ENCODE data around the gene TSHZ2.

The TSHZ2 gene

DNA sequence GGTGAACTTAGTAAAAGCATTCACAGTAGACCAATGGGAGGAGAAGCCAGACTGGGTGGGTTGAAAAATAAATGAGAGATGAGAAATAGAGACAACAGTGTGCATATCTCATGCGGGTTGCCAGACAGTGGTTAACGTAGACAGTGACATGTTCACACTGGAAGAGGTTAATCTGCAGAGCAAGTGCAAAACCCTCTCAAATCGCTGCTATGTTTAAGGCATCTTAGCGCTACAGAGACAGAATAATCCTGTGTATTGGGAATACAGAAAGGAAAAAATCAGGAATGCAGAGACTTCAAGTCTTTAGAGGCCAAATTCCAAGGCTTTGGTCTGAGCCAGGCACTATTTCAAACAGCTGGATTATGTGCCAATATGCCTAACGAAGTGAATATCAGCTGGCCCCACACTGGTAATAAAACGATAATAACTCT is 107.1 kb downstream of the TSHZ2 start:
- TF ChIP-seq, protein P1, sequence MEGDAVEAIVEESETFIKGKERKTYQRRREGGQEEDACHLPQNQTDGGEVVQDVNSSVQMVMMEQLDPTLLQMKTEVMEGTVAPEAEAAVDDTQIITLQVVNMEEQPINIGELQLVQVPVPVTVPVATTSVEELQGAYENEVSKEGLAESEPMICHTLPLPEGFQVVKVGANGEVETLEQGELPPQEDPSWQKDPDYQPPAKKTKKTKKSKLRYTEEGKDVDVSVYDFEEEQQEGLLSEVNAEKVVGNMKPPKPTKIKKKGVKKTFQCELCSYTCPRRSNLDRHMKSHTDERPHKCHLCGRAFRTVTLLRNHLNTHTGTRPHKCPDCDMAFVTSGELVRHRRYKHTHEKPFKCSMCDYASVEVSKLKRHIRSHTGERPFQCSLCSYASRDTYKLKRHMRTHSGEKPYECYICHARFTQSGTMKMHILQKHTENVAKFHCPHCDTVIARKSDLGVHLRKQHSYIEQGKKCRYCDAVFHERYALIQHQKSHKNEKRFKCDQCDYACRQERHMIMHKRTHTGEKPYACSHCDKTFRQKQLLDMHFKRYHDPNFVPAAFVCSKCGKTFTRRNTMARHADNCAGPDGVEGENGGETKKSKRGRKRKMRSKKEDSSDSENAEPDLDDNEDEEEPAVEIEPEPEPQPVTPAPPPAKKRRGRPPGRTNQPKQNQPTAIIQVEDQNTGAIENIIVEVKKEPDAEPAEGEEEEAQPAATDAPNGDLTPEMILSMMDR (IDR thresholded peaks at IDR 0.05): no peak

DNA sequence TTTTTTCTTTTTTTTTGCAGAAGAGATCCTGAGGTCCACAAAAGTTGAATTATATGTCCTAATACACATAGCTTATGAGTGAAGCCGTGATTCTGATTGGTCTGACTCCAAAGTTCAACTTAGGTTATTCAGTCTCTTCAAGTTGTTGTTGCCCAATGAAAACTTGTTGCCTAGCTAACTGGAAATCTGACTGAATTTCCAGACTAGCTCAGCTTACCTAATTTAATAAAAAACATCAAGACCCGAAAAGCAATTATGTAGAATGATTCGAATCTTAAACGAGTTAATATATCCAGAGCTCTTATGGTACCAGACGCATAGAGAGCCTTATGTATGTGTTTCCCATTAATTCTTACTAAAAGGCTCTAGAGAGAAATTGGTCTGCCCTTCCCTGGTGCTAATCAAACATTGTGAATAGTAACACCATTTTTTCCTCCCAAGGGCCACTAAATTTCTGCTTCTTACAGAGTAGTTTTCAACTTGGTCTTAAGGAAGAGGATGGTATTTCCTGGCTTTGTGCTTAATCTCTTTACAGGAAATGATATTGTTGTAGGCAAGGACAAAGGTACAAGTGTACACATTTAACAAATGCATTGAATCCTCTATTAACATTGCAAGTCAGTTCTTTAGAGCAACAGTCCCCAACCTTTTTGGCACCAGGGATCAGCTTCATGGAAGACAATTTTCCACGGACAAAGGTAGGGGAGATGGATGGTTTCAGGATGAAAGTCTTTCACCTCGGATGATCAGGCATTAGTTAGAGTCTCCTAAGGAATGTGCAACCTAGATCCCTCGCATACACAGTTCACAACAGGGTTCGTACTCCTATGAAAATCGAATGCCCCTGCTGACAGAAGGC is 107.9 kb downstream of the TSHZ2 start:
- TF ChIP-seq, protein P1 (IDR thresholded peaks at IDR 0.05): no peak

DNA sequence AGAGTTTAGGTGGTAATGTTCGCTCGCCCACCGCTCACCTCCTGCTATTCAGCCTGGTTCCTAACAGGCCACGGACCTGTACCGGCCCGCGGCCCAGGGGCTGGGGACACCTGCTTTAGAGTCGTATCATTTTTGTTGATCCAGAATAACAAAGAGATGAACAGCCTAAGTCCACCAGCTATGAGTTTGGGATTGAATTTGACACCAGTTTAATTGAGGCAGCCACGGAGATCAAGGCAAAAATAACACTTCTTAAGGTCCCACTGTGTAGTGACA is 108.5 kb downstream of the TSHZ2 start:
- TF ChIP-seq, protein P1 (IDR thresholded peaks at IDR 0.05): no peak

DNA sequence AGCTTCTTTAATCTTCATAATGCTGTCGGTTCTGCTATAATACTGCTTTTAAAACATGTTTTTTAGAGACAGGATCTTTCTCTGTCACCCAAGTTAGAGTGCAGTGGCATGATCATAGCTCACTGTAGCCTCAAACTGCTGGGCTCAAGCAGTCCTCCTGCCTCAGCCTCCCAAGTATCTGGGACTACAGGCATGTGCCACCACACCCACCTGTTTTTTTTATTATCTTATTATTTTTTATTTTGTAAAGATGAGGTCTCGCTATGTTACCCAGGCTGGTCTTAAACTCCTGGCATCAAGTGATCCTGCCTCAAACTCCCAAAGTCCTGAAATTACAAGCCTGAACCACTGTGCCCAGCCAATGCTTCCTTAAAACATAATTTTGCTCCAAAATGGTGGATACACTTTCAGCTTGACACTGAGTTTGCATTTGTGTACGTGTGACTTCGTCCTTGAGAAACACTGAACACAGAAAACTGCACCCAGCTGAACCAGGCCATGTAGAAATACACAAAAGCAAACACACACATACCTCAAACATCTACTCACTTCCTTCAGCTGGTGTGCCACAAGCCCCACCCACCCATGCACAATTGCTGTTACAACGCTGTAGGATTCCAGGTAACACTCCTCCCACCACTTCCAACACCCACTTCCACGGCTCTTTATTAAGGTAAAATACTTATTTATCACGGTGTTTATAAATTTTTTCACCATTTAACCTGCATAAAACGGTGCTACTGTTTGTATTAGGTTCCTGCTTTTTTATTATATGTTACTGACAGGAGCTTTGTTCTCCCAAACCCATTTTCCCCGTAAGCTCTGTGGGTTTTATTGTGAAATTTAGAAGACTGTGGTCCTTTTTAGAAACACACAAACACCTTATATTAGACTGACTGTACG is 109.1 kb downstream of the TSHZ2 start:
- TF ChIP-seq, protein P1 (IDR thresholded peaks at IDR 0.05): no peak

DNA sequence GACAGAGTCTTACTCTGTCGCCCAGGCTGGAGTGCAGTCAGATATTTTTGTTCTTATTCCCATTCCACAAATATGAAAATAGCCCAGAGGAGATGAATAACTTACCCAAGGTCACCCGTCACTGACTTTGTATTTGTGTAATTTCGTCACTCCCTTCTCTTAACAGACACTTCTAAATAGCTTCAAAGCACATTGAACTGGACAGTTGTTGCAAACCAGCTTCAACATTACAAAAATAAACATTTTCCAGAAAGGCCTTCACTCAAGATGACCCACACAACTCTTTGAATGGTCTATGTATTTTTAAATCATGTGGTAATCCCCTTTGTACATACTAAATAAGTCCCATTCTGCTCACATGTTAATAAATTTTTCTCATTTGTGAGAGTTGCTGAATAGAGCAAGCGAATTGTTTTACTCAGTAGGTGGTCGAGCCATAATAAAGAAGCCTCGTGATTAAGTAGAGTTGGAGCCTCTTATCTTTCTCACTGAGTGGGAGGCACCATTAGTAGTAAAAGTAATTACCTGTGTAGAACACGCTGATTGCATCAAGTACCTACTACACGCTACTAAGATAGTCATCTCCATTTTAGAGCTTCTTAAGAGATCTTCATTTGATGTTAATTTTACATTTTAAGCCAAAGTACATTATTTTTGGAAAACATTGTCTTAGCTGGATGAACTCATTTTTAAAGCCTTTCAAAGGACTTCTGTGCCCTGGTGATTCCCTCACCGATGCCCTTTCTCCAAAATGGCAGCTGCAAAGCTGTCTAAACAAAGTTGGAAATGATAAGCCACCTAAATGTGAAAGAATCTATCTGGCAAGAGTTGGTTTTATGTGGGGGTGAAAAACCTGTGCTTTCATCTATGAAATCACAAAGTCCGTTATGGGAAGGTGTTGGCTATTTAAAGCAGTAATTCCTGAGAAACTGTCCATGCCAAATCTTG is 110.0 kb downstream of the TSHZ2 start:
- TF ChIP-seq, protein P1 (IDR thresholded peaks at IDR 0.05): no peak

DNA sequence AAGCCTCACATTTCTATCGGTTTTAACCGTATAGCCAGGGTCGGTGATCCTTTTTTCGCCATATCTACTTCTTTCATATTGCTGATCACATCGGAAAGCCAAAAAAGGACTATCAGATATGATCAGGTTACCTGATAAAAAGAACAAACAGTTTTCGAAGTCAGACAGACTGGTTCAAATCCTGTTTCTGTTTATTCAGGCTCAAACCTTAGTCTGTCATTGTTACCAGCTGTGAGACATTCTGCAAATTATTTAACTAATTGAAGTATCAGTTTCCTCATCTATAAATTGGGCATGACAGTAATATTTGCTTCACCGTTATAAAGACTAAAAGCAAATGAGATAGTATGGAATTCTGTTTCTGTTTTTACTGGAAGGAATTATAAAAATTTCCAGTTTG is 111.3 kb downstream of the TSHZ2 start:
- TF ChIP-seq, protein P1 (IDR thresholded peaks at IDR 0.05): no peak
